Endothelial cell (in vitro differentiated cells): ENCODE data around the gene KIT. TPM values are rescaled to one million over a fixed set of nuclear protein-coding genes. Genes with fewer than 3 reads are reported as not detected.
"Not testable (repeated sequence)": the region's sequence is repeated elsewhere in the genome, so short reads cannot be mapped to it uniquely, and the experiment has no call there.

Experiments used
- DNase-seq: peaks from one replicate; pipeline ENCODE4 v3.0.0; 2021; ENCODE audit warnings: low spot score
- H3K27ac Mint-ChIP-seq: one replicate; pipeline ENCODE4 v1.8.0; 2021; ENCODE audit warnings: mixed read lengths, inconsistent platforms; ENCODE audit not compliant: unreplicated experiment
- H3K27me3 Mint-ChIP-seq: one replicate; pipeline ENCODE4 v1.8.0; 2021; ENCODE audit warnings: mild to moderate bottlenecking, moderate library complexity, mixed read lengths, inconsistent platforms; ENCODE audit not compliant: unreplicated experiment
- H3K36me3 Mint-ChIP-seq: one replicate; pipeline ENCODE4 v1.8.0; 2021; ENCODE audit warnings: mild to moderate bottlenecking, low read depth, mixed read lengths, inconsistent platforms; ENCODE audit not compliant: unreplicated experiment
- H3K4me1 Mint-ChIP-seq: one replicate; pipeline ENCODE4 v1.8.0; 2021; ENCODE audit warnings: mild to moderate bottlenecking, mixed read lengths, inconsistent platforms; ENCODE audit not compliant: unreplicated experiment
- H3K4me3 Mint-ChIP-seq: one replicate; pipeline ENCODE4 v1.8.0; 2021; ENCODE audit warnings: mild to moderate bottlenecking, mixed read lengths, inconsistent platforms; ENCODE audit not compliant: unreplicated experiment
- H3K9me3 Mint-ChIP-seq: one replicate; pipeline ENCODE4 v1.8.0; 2021; ENCODE audit warnings: mixed read lengths, inconsistent platforms; ENCODE audit not compliant: unreplicated experiment
- total RNA-seq: library from RNA; stranded (reverse); fragmentation: NEBNext Ultra II Directional; extraction: Animal tissue kit (Norgen Biotek cat#: 25700); gene quantifications from one replicate; pipeline ENCODE4 v1.2.1, GENCODE V29; 2021; ENCODE audit not compliant: unreplicated experiment
- TF ChIP-seq, protein P1 (sequence below): fragments of 200-600 bp; sonication (generic); IDR thresholded peaks from one replicate; pipeline ENCODE4 v1.5.0; 2021; ENCODE audit warnings: antibody characterized with exemption; ENCODE audit not compliant: unreplicated experiment

The KIT gene
- total RNA-seq, 1 donor from 2014 or later = 49.1 TPM

DNA sequence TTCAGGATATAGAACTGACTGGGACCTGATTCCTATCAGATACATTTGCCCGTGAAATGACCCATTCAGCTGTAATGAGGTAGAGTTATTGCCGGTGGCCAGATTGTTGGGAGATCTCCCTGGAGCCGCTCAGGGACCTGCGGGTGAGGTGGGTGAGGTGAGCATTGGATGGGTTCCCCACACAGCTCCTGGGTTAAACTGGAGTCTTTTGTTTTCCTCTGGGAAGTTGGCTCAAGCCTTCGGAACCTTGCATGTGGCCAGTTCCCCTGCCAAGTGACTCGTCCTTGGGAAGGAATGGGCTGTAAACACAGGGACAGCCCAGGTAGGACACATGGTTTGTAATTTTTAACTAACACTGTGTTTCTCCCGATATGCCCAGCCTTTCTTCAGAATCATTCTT is 31.6 kb upstream of the KIT start:
- Mint-ChIP-seq H3K27me3 (peaks cover 9% of the 10 kb centered on the region), H3K36me3 (no peaks in the 10 kb centered on the region), H3K4me1 (peaks cover 22% of the 10 kb centered on the region), H3K4me3 (no peak overlapping the region), H3K27ac (peak overlapping the region; percentile 70), H3K9me3 (no peaks in the 10 kb centered on the region)
- TF ChIP-seq, protein P1, sequence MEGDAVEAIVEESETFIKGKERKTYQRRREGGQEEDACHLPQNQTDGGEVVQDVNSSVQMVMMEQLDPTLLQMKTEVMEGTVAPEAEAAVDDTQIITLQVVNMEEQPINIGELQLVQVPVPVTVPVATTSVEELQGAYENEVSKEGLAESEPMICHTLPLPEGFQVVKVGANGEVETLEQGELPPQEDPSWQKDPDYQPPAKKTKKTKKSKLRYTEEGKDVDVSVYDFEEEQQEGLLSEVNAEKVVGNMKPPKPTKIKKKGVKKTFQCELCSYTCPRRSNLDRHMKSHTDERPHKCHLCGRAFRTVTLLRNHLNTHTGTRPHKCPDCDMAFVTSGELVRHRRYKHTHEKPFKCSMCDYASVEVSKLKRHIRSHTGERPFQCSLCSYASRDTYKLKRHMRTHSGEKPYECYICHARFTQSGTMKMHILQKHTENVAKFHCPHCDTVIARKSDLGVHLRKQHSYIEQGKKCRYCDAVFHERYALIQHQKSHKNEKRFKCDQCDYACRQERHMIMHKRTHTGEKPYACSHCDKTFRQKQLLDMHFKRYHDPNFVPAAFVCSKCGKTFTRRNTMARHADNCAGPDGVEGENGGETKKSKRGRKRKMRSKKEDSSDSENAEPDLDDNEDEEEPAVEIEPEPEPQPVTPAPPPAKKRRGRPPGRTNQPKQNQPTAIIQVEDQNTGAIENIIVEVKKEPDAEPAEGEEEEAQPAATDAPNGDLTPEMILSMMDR = no peak
- no peak for DNase-seq

DNA sequence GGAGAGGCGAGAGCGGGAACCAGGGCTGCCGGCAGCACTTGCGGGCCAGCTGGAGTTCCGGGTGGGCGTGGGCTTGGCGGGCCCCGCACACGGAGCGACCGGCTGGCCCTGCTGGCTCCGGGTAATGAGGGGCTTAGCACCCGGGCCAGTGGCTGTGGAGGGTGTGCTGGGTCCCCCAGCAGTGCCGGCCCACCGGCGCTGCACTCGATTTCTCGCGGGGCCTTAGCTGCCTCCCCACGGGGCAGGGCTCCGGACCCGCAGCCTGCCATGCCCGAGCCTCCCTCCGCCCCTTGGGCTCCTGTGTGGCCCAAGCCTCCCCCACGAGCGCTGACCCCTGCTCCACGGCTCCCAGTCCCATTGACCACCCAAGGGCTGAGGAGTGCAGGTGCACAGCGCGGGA is 25.2 kb upstream of the KIT start:
- TF ChIP-seq, protein P1 = no peak
- no peaks in the 10 kb centered on the region for H3K36me3 Mint-ChIP-seq
- no peaks in the 10 kb centered on the region for H3K4me1 Mint-ChIP-seq
- H3K4me3 Mint-ChIP-seq = no peak overlapping the region
- H3K9me3 Mint-ChIP-seq = no peaks in the 10 kb centered on the region
- peaks cover 5% of the 10 kb centered on the region for H3K27me3 Mint-ChIP-seq
- H3K27ac Mint-ChIP-seq = no peak overlapping the region
- DNase-seq = no peak

DNA sequence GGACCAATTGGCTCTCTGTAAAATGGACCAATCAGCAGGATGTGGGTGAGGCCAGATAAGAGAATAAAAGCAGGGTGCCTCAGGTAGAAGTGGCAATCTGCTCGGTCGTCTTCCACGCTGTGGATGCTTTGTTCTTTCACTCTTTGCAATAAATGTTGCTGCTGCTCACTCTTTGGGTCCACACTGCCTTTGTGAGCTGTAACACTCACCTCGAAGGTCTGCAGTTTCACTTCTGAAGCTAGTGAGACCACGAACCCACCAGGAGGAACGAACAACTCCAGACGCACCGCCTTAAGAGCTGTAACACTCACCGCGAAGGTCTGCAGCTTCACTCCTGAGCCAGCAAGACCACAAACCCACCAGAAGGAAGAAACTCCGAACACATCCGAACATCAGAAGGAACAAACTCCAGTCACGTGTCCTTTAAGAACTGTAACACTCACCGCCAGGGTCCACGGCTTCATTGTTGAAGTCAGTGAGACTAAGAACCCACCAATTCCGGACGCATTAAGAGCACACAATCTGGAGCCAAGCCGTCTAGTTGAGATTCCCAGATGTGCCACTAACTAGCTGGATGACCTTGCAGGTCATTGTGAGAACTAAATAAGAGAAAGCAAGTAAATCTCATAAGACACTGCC is 24.5 kb upstream of the KIT start:
- not testable (repeated sequence) for DNase-seq, H3K9me3 Mint-ChIP-seq, H3K4me3 Mint-ChIP-seq, H3K27me3 Mint-ChIP-seq, H3K36me3 Mint-ChIP-seq, H3K27ac Mint-ChIP-seq, H3K4me1 Mint-ChIP-seq

DNA sequence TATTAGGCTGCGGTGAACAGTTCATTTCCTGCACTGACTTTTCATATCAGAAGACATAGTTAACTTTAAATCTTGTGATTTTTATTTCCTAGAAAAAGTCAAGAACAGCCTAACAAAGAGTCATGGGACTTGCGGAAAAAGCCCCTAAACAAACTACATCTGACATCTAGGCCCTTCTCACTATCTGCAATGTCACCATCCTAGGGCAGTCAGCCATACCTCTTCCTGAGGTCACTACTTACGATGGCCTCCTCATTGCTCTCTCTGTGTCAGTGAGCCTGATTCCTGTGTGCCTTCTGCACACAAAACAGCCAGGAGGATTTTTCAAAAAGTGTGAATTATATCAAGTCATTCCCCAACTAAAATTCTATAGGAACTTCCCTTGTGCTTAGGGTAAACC is 22.4 kb upstream of the KIT start:
- TF ChIP-seq, protein P1 = no peak
- Mint-ChIP-seq H3K27ac (no peak overlapping the region), H3K36me3 (no peaks in the 10 kb centered on the region), H3K4me3 (no peak overlapping the region), H3K9me3 (no peaks in the 10 kb centered on the region), H3K4me1 (no peaks in the 10 kb centered on the region), H3K27me3 (peaks cover 4% of the 10 kb centered on the region)
- DNase-seq = no peak

DNA sequence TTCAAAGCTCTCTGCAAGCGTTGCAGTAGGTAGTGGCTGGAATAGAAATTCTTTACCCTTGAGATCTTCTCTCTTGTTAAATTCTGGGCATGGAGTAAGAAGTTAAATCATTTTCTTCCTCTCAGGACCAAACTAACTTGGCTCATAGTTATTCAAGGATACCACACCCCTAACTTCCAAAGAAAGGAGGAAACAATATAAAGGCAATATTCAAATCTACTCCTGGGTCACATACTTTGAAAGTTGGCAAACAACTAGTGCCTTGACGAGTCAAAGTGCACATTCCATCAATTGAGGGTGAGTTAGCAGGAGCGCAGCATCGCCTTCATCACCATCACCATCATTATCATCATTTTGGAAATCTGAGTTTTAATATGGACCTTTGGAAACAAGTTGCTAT is 20.4 kb upstream of the KIT start:
- no peaks in the 10 kb centered on the region for H3K36me3 Mint-ChIP-seq
- peaks cover 2% of the 10 kb centered on the region for H3K27me3 Mint-ChIP-seq
- no peaks in the 10 kb centered on the region for H3K9me3 Mint-ChIP-seq
- TF ChIP-seq, protein P1 = no peak
- DNase-seq = no peak
- peaks cover 3% of the 10 kb centered on the region for H3K4me1 Mint-ChIP-seq
- no peak overlapping the region for H3K4me3 Mint-ChIP-seq
- H3K27ac Mint-ChIP-seq = no peak overlapping the region

DNA sequence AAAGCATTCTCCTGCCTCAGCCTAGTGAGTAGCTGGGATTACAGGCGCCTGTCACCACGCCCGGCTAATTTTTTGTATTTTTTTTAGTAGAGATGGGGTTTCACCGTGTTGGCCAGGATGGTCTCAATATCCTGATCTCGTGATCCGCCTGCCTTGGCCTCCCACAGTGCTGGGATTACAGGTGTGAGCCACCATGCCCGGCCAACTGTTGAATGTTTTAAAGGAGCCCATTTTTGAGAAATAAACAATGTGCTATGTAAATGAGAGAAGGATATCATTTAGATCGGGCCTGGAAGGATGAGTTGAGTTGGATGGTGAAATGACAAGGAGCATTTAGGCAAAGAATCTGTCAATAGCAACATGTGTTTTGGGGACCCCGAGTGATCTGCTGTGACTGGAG is 16.7 kb upstream of the KIT start:
- not testable (repeated sequence) for H3K9me3 Mint-ChIP-seq, H3K27me3 Mint-ChIP-seq, H3K4me1 Mint-ChIP-seq, H3K4me3 Mint-ChIP-seq, H3K36me3 Mint-ChIP-seq, DNase-seq, H3K27ac Mint-ChIP-seq
